Stomach smooth muscle (tissue), 2 donors: ENCODE data around the gene TIMP2.
A peak's percentile ranks its signal among the peaks of the same experiment; 100 is the strongest.

Source experiments
- H3K27ac ChIP-seq: one replicate; pipeline ENCODE4 v1.7.0; 2013; ENCODE audit warnings: mild to moderate bottlenecking, low read length, inconsistent platforms
- H3K27me3 ChIP-seq, 2 donors: one replicate each; pipeline ENCODE4 v1.7.0; 2013; ENCODE audit warnings: low read length in 2 of 2; ENCODE audit not compliant: insufficient read depth in 2 of 2, control insufficient read depth in 1 of 2
- H3K36me3 ChIP-seq, 2 donors: one replicate each; pipeline ENCODE4 v1.7.0; 2013; ENCODE audit warnings: low read length in 2 of 2; ENCODE audit not compliant: control insufficient read depth in 2 of 2, insufficient read depth in 2 of 2
- H3K4me1 ChIP-seq: one replicate; pipeline ENCODE4 v1.7.0; 2013; ENCODE audit warnings: low read length; ENCODE audit not compliant: control insufficient read depth, insufficient read depth
- H3K4me3 ChIP-seq, 2 donors: one replicate each; pipeline ENCODE4 v1.7.0; 2013; ENCODE audit warnings: low read length in 2 of 2
- H3K9ac ChIP-seq, 2 donors: one replicate each; pipeline ENCODE4 v1.7.0; 2013; ENCODE audit warnings: low read length in 2 of 2, mild to moderate bottlenecking in 1 of 2
- H3K9me3 ChIP-seq, 2 donors: one replicate each; pipeline ENCODE4 v1.7.0; 2013; ENCODE audit warnings: low read length in 2 of 2; ENCODE audit not compliant: control insufficient read depth in 2 of 2
- donor health status: healthy.
- donor health status: Pancreatic carcinoma.

The TIMP2 gene

DNA sequence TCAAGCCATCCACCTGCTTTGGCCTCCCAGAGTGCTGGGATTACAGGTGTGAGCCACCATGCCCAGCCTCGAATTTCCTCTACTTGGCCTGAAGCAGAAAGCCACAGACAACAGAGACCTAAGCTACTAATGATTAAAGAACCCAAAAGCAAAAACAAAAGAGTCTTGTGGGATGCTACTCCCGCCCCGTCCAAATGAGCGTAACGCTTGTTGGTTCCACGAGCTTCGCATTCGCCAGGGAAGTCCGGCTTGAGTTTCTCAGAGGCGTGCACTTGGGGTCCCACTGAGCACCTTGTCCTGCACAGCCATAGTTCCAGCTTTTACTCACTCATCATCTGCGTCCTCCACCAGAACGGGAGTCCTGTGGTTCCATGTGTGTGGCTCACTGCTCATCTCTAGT is 38.2 kb downstream of the TIMP2 start:
- no peaks in the 10 kb centered on the region for H3K9me3 ChIP-seq
- H3K9ac ChIP-seq = no peak overlapping the region
- H3K27ac ChIP-seq = no peak overlapping the region
- peaks cover 58% of the 10 kb centered on the region for H3K4me1 ChIP-seq
- H3K36me3 ChIP-seq = no peaks in the 10 kb centered on the region
- no peak overlapping the region for H3K4me3 ChIP-seq
- H3K27me3 ChIP-seq = no peaks in the 10 kb centered on the region

DNA sequence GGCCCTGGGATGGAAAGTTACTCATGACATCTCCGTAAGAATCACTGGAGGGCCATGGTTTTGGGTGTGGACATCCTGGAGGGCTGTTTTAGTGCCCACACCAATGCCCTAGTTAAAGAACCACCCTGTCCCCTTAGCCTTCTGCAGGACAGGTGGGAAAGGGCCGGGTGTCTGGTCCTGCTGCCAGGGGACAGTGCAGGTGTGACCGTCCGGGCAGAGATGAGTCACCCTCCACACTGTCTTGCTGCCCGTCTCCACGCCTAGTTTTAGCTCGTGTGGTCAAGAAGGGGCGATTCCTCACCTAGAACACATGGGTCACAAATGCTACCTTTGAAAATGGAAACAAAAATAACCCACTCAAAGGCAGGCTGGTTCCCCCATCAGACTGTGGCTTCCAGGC is 39.2 kb downstream of the TIMP2 start:
- H3K9ac ChIP-seq = no peak overlapping the region

DNA sequence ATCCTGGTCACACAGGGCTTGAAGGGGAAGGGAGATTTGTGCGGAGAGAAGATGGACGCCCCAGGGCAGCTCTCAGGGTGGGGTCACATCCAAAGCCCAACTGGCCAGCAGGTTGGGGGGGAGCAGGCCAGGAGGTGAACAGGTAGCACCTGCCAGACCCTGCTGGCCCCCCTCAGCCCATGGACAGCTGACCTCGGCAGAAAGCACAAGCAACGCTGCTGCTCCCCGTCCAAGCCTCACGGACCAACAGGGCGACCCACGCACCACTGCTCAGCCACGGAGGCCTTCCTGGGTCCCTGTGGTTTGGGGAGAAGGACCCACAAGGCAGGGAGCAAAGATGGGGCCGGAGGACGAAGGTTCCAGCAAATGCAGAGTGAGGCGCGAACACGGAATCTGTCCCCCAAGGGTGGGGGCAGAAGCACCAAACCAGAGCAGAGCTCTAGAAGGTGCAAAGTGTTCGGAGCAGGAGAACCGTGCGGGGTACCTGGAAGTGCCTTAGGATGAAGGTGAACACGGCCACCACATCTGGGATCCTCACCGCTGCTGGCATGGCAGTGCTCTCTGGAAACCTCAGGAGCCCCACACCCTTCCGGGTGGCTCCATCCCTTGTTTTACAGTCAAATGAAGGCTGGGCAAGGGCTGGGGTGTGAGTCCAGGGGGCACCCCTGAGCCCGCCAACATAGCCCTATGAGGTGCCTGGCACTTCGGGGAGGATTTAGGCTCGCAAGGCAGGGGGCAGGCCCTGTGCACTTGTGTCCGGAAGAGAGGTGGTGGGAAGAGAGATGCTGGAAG is 40.1 kb downstream of the TIMP2 start:
- H3K36me3 ChIP-seq = no peaks in the 10 kb centered on the region
- H3K9ac ChIP-seq = no peak overlapping the region
- H3K4me3 ChIP-seq = no peak overlapping the region
- peak overlapping the region; percentile 76 for H3K27ac ChIP-seq
- no peaks in the 10 kb centered on the region for H3K9me3 ChIP-seq
- H3K4me1 ChIP-seq = peaks cover 64% of the 10 kb centered on the region
- H3K27me3 ChIP-seq = no peaks in the 10 kb centered on the region

More for the DNA sequence above, 39.2 kb downstream of the TIMP2 start:
- H3K27me3 ChIP-seq = no peaks in the 10 kb centered on the region
- H3K4me1 ChIP-seq = peaks cover 55% of the 10 kb centered on the region
- no peak overlapping the region for H3K4me3 ChIP-seq
- no peak overlapping the region for H3K27ac ChIP-seq
- no peaks in the 10 kb centered on the region for H3K36me3 ChIP-seq
- no peaks in the 10 kb centered on the region for H3K9me3 ChIP-seq

DNA sequence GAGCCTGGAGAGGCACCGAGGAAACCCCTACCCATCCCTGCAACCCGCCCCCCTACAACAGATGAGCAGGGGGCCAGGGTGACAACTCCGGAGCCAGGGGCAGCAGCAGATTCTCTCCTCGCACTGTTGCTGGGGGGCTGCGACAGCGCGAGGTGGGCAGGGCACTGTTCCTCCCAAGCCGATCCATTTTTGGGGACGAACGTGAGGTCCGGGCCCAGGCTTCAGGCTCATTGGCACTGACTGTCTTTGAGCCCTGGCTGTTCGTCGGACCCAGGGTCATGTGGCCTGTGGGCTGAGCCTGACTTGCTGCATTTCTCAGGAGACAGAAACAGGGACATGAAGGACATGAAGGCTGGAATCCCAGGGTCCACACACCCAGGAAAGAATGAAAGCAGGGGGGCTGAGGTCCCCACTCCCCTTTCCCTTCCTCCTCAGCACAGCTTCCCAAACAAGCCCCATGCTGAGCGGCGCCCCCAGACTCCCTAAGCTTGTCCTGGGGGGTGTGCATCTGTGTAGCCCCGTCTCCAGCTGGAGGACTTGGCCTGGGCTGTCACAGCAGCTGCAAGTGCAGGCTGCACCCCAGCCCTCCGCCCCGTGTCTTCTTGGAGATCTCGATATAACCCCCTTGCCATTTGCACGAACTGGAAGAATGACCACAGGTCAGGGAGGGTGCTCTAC is 40.9 kb downstream of the TIMP2 start:
- Histone ChIP-seq H3K27ac (peak overlapping the region; percentile 76), H3K4me1 (peaks cover 66% of the 10 kb centered on the region), H3K9ac (peak overlapping the region; percentile 21 to 42), H3K9me3 (no peaks in the 10 kb centered on the region), H3K4me3 (peak overlapping the region; percentile 53 to 66), H3K36me3 (no peaks in the 10 kb centered on the region), H3K27me3 (no peaks in the 10 kb centered on the region)

DNA sequence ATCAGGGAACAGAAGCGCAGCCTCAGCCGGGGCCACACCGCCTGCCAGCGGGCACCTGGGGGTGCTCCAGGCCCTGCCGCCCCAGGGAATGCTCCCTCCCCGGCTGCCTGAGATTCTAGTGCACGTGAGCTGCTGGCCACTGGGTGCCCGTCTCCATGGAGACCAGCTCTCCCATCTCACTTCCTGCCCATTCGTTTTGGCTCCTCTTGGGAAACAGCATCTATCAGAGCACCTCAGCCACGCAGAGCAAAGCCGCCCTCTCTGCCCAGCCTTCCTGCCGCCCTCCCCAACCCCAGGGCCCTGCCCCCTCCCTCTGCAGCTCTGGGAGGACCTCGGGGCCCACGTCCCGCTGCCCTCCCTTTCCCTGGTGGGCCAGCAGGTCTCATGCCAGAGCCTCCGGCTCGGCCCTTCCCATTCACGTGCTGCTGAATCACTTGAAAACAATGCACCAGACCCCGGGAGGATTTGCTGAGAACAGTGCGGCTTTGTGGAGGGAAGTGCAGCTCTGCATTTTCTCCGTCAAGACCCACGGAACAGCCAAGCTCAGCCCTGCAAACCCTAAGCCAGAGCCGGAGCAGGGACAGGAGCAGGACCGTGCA is 41.6 kb downstream of the TIMP2 start:
- peak overlapping the region in 1 of 2 donors; percentile 42 for H3K9ac ChIP-seq
- H3K4me1 ChIP-seq = peaks cover 70% of the 10 kb centered on the region
- no peaks in the 10 kb centered on the region for H3K36me3 ChIP-seq
- H3K27ac ChIP-seq = peak overlapping the region; percentile 76
- peak overlapping the region; percentile 53 to 66 for H3K4me3 ChIP-seq
- no peaks in the 10 kb centered on the region for H3K27me3 ChIP-seq
- no peaks in the 10 kb centered on the region for H3K9me3 ChIP-seq

DNA sequence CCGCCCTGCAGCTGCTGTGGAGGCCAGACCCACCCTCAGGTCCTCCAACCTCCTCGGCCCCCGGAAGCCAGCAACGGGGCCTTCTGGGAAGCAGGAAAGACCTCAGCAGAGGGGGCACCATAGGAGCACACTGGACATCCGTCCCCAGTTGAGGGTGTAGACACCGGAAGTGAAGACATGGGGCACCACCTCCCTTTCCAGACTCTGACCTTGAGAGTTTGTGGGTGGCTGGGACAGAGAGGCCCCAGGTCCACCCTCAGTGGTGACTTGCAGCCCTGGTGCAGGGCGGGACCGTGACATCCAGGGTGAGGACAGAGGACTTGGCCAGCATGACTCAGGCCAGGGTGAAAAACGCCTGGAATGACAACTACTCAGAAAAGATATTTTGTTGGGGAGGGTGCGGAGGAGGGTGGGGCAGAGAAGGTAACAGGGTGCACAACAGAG is 42.1 kb downstream of the TIMP2 start:
- Histone ChIP-seq H3K4me3 (peak overlapping the region in 1 of 2 donors; percentile 66), H3K36me3 (peaks cover 0 to 2% of the 10 kb centered on the region in 2 donors), H3K27ac (peak overlapping the region; percentile 76), H3K27me3 (no peaks in the 10 kb centered on the region), H3K9me3 (no peaks in the 10 kb centered on the region), H3K9ac (peak overlapping the region in 1 of 2 donors; percentile 42), H3K4me1 (peaks cover 70% of the 10 kb centered on the region)

DNA sequence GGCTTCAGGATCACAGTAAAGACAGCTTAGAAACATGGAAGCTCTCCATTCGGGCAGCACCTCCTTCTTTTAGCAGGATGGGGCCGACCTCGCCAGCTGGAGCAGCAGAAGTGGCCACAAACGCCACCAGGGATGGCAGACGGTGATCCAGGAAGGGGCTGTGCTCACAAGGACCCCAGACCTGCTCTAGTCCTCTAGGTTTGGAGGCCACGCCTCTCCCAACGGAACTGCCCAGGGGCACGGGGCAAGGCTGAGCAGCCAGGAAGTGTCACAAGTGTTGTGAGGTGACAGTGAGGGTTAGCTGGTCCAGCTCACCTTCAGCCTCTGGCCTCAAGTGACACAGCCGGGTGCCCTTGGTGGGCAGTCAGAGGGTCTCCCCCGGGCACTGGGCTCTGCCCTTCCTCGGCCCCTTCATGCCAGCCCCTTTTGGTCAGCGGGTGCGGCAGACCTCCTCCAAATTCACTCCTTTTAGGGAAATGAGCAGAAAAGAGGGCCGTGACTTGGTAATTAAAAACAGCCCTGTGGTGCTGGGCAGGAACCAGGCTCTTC is 42.6 kb downstream of the TIMP2 start:
- H3K4me1 ChIP-seq = peaks cover 70% of the 10 kb centered on the region
- H3K36me3 ChIP-seq = peaks cover 0 to 5% of the 10 kb centered on the region in 2 donors

DNA sequence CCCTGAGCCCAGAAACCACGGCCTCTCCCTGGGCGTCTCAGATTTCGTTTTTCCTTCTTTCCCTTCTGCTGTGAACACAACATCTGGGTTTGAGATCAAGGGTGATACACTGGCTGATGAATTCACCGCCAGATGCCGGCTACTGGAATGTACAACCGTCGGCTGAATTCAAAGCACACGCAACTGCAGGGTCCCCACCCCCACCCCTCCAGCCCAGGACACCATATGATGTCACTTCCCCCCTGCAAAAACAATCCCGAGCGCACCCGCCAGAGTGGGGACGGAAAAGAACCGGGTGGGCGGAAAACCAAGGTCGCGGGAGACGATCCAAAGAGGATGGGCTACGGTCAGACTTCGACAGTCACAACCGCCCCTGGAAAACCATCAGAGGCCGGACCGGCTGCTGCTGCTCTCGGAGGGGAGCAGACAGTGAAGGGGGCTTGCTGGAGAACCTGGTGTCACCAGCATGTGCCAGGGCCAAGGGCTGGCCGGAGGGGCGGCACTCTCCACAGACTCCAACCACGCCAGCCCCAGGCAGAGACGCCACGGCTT is 45.5 kb downstream of the TIMP2 start:
- Histone ChIP-seq H3K27ac (peak overlapping the region; percentile 75), H3K4me1 (peaks cover 69% of the 10 kb centered on the region), H3K9me3 (no peaks in the 10 kb centered on the region), H3K4me3 (peak overlapping the region; percentile 35 to 59), H3K27me3 (no peaks in the 10 kb centered on the region), H3K9ac (peak overlapping the region; percentile 58 to 59), H3K36me3 (peaks cover 0 to 5% of the 10 kb centered on the region in 2 donors)

More for the DNA sequence above, 42.6 kb downstream of the TIMP2 start:
- Histone ChIP-seq H3K9ac (peak overlapping the region in 1 of 2 donors; percentile 28), H3K4me3 (peak overlapping the region in 1 of 2 donors; percentile 66), H3K9me3 (no peaks in the 10 kb centered on the region), H3K27me3 (no peaks in the 10 kb centered on the region), H3K27ac (peak overlapping the region; percentile 76)

DNA sequence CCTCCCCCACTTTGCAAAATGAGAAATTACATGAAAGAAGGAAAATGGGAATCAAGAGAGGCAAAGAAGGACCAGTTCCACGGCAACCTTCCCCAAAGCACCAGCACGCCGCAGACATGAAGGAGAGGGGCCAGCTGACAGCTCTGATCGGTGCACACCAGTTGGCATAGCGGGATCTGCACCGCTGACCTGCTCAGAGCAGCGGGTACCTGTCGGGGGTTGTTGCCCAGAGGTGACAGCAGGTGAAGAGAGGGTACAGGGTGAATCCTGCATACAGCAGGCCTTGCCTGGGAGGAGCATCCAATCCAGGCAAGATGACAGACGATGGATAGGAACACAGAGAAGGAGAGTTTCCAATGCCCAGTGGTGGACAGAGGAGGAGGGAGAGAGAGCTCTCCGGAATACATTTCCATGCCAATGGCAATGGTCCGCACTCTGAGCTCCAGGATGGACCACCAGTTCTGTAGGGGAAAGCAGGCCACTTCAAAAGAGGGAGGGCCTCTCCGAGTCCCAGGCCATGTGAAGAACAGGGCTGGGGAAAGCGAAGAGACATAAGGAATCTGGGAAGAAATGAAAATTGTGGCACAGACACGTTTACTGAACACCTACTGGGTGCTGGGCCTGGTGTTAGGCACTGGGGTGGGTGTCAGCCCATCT is 46.2 kb downstream of the TIMP2 start:
- Histone ChIP-seq H3K36me3 (peaks cover 0 to 8% of the 10 kb centered on the region in 2 donors), H3K9ac (peak overlapping the region; percentile 47 to 59), H3K27me3 (no peaks in the 10 kb centered on the region), H3K4me3 (peak overlapping the region; percentile 35 to 59), H3K4me1 (peaks cover 64% of the 10 kb centered on the region), H3K27ac (peak overlapping the region; percentile 75), H3K9me3 (no peaks in the 10 kb centered on the region)

DNA sequence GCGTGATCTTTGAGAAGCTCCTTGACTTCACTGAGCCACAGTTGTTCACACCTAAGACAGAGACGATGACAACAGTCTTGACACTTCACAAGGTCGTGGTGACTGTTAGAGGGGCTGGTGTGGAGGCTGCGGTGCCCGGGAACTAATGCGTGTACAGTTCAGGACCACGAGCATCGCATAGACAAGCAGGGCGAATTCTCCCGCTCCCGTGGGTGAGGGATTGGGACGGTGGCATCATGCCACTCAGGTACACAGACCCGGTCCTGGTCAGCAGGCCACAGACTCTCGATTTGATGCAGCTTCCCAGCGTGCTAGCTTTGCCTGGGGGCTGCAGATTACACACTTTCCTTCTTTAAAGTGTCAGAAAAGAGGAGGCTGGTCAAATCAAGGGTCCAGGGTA is 46.9 kb downstream of the TIMP2 start:
- H3K27ac ChIP-seq = no peak overlapping the region
- H3K9ac ChIP-seq = no peak overlapping the region
- H3K36me3 ChIP-seq = peaks cover 5 to 11% of the 10 kb centered on the region in 2 donors
- no peaks in the 10 kb centered on the region for H3K9me3 ChIP-seq
- no peak overlapping the region for H3K4me3 ChIP-seq
- H3K4me1 ChIP-seq = peaks cover 56% of the 10 kb centered on the region
- H3K27me3 ChIP-seq = no peaks in the 10 kb centered on the region
